HepG2 (cell line): ENCODE data around the gene RIPK1. TPM values are rescaled to one million over a fixed set of nuclear protein-coding genes. Genes with fewer than 3 reads are reported as not detected.

Experiments
- ADNP ChIP-seq: sonication (generic); formaldehyde crosslinking; IDR thresholded peaks from 2 replicates; pipeline ENCODE4 v1.4.0; 2020; ENCODE audit warnings: missing genetic modification reagents
- ARID2 ChIP-seq: sonication (generic); formaldehyde crosslinking; IDR thresholded peaks from 2 replicates; pipeline ENCODE4 v1.8.1; 2022; ENCODE audit warnings: mild to moderate bottlenecking, missing genetic modification reagents, borderline replicate concordance
- CHD4 ChIP-seq: fragments of 200-600 bp; sonication (generic); IDR thresholded peaks from 2 replicates; pipeline ENCODE4 v1.7.0; 2017; ENCODE audit warnings: mild to moderate bottlenecking, low read length, borderline replicate concordance
- FIP1L1 ChIP-seq: fragments of 200-400 bp; formaldehyde crosslinking; IDR thresholded peaks from 2 replicates; pipeline ENCODE4 v1.6.1; 2018; ENCODE audit warnings: low read depth, mild to moderate bottlenecking, low read length, moderate library complexity, borderline replicate concordance; ENCODE audit not compliant: insufficient read depth
- FOSL1 ChIP-seq: sonication (generic); formaldehyde crosslinking; IDR thresholded peaks from 2 replicates; pipeline ENCODE4 v1.9.0; 2021; ENCODE audit warnings: missing genetic modification reagents, borderline replicate concordance
- FOXK1 ChIP-seq: sonication (generic); formaldehyde crosslinking; IDR thresholded peaks from 2 replicates; pipeline ENCODE4 v1.4.0; 2020; ENCODE audit warnings: low read depth, missing genetic modification reagents, borderline replicate concordance
- HES4 ChIP-seq: sonication (generic); formaldehyde crosslinking; IDR thresholded peaks from 2 replicates; pipeline ENCODE4 v1.9.0; 2021; ENCODE audit warnings: mild to moderate bottlenecking, missing genetic modification reagents, borderline replicate concordance
- KDM2A ChIP-seq: sonication (generic); formaldehyde crosslinking; IDR thresholded peaks from 2 replicates; pipeline ENCODE4 v1.4.0; 2020; ENCODE audit warnings: low read depth, missing genetic modification reagents, borderline replicate concordance
- MED13 ChIP-seq: sonication (generic); formaldehyde crosslinking; IDR thresholded peaks from 2 replicates; pipeline ENCODE4 v1.5.0; 2020; ENCODE audit warnings: missing genetic modification reagents
- PRDM15 ChIP-seq: sonication (generic); formaldehyde crosslinking; IDR thresholded peaks from 2 replicates; pipeline ENCODE4 v1.4.0; 2020; ENCODE audit warnings: missing genetic modification reagents
- SMARCC2 ChIP-seq: fragments of 450-650 bp; IDR thresholded peaks from 2 replicates; pipeline ENCODE4 v1.6.1; 2017; ENCODE audit warnings: antibody characterized with exemption, mild to moderate bottlenecking
- SNAPC5 ChIP-seq: sonication (generic); formaldehyde crosslinking; IDR thresholded peaks from 2 replicates; pipeline ENCODE4 v1.8.1; 2023; ENCODE audit warnings: mild to moderate bottlenecking, missing genetic modification reagents, borderline replicate concordance
- USF2 ChIP-seq, 2 experiments: sonication (generic) in 1 of 2; formaldehyde crosslinking in 1 of 2; IDR thresholded peaks; 2 replicates each; pipeline versions ENCODE4 v1.5.1 to v1.6.1; 2011 to 2020; ENCODE audit warnings: borderline replicate concordance in 1 of 2, low read depth in 1 of 2, low read length in 1 of 2, mild to moderate bottlenecking in 1 of 2, missing genetic modification reagents in 1 of 2, moderate library complexity in 1 of 2
- ZBTB21 ChIP-seq: sonication (generic); formaldehyde crosslinking; IDR thresholded peaks from 2 replicates; pipeline ENCODE4 v1.4.0; 2020; ENCODE audit warnings: missing genetic modification reagents
- ZNF468 ChIP-seq: sonication (generic); formaldehyde crosslinking; IDR thresholded peaks from 2 replicates; pipeline ENCODE4 v1.8.0; 2022; ENCODE audit warnings: mild to moderate bottlenecking, moderate library complexity, missing genetic modification reagents
- ZNF576 ChIP-seq: sonication (generic); formaldehyde crosslinking; IDR thresholded peaks from 2 replicates; pipeline ENCODE4 v1.4.0; 2020; ENCODE audit warnings: mild to moderate bottlenecking, missing genetic modification reagents
- ZNF704 ChIP-seq: sonication (generic); formaldehyde crosslinking; IDR thresholded peaks from 2 replicates; pipeline ENCODE4 v1.8.1; 2023; ENCODE audit warnings: mild to moderate bottlenecking, inconsistent platforms, moderate library complexity, missing genetic modification reagents, borderline replicate concordance
- polyA plus RNA-seq, 8 experiments: library from polyadenylated mRNA; depleted of rRNA in 3 of 8; stranded (reverse) in 7 of 8; unstranded in 1 of 8; fragments of >200 nt; fragmentation: Illumina TruSeq in 4 of 8; extraction: Trizol in 4 of 8; gene quantifications; 2 replicates each; pipeline versions ENCODE4 v1.2.1 to v1.2.3, GENCODE V29; 2011 to 2016; ENCODE audit warnings: low read depth in 4 of 8, missing spikeins in 1 of 8, mixed read lengths in 1 of 8; ENCODE audit not compliant: insufficient read depth in 1 of 8
- total RNA-seq, 5 experiments: library from RNA; depleted of rRNA; stranded (reverse); fragments of >200 nt; fragmentation: Illumina TruSeq; extraction: Trizol; gene quantifications; 2 replicates each; pipeline ENCODE4 v1.2.3, GENCODE V29; 2016; ENCODE audit warnings: low read depth in 1 of 5

RIPK1 gene
- total and polyA plus RNA-seq, 2 of the 13 experiments (the other 11 are each of a cell fraction or from before 2014, with no cell fraction given), result 9.0 to 10.3 TPM

GRCh38 chr6:3068329-3069214 is at the start of gene RIPK1 (continued):
- TF ChIP-seq USF2 (IDR thresholded peaks at IDR 0.05; ENCODE audit: low read depth, low read length), result no peak
- TF ChIP-seq USF2 (CRISPR knock-in tag; IDR thresholded peaks at IDR 0.05; ENCODE audit: borderline replicate concordance), result no peak
- no peak; the same call in 1 of the 2 replicates for TF ChIP-seq ZNF576 (CRISPR knock-in tag)
- no peak for TF ChIP-seq ZBTB21 (CRISPR knock-in tag)
- peak; percentile 60; the same call in 1 of the 2 replicates for TF ChIP-seq MED13 (CRISPR knock-in tag)
- TF ChIP-seq FIP1L1, result peak; percentile 94; the same call in 1 of the 2 replicates
- TF ChIP-seq ARID2 (CRISPR knock-in tag), result peak; percentile 60; the same call in 1 of the 2 replicates
- no peak for TF ChIP-seq SNAPC5 (CRISPR knock-in tag)
- TF ChIP-seq FOSL1 (CRISPR knock-in tag), result no peak
- peak; percentile 76; the same call in 1 of the 2 replicates for TF ChIP-seq HES4
- no peak for TF ChIP-seq PRDM15
- TF ChIP-seq ZNF704 (CRISPR knock-in tag), result no peak
- no peak for TF ChIP-seq CHD4
- peak; percentile 48; the same call in 1 of the 2 replicates for TF ChIP-seq FOXK1
- no peak for TF ChIP-seq ADNP (CRISPR knock-in tag)
- TF ChIP-seq SMARCC2, result no peak
- no peak for TF ChIP-seq ZNF468
- peak; percentile 91 for TF ChIP-seq KDM2A (CRISPR knock-in tag)
